VCaP (cell line): ENCODE data around the gene PBXIP1.
A peak's percentile ranks its signal among the peaks of the same experiment; 100 is the strongest.

Experiments used
- H3K27ac ChIP-seq: fragments of 450-650 bp; 2 replicates; pipeline ENCODE4 v1.5.1; 2017
- TF ChIP-seq, protein P1 (sequence below): fragments of 450-650 bp; conservative IDR thresholded peaks from 2 replicates; pipeline ENCODE4 v1.5.1; 2017; ENCODE audit warnings: mild to moderate bottlenecking, moderate library complexity

The PBXIP1 gene, protein sequence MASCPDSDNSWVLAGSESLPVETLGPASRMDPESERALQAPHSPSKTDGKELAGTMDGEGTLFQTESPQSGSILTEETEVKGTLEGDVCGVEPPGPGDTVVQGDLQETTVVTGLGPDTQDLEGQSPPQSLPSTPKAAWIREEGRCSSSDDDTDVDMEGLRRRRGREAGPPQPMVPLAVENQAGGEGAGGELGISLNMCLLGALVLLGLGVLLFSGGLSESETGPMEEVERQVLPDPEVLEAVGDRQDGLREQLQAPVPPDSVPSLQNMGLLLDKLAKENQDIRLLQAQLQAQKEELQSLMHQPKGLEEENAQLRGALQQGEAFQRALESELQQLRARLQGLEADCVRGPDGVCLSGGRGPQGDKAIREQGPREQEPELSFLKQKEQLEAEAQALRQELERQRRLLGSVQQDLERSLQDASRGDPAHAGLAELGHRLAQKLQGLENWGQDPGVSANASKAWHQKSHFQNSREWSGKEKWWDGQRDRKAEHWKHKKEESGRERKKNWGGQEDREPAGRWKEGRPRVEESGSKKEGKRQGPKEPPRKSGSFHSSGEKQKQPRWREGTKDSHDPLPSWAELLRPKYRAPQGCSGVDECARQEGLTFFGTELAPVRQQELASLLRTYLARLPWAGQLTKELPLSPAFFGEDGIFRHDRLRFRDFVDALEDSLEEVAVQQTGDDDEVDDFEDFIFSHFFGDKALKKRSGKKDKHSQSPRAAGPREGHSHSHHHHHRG

DNA sequence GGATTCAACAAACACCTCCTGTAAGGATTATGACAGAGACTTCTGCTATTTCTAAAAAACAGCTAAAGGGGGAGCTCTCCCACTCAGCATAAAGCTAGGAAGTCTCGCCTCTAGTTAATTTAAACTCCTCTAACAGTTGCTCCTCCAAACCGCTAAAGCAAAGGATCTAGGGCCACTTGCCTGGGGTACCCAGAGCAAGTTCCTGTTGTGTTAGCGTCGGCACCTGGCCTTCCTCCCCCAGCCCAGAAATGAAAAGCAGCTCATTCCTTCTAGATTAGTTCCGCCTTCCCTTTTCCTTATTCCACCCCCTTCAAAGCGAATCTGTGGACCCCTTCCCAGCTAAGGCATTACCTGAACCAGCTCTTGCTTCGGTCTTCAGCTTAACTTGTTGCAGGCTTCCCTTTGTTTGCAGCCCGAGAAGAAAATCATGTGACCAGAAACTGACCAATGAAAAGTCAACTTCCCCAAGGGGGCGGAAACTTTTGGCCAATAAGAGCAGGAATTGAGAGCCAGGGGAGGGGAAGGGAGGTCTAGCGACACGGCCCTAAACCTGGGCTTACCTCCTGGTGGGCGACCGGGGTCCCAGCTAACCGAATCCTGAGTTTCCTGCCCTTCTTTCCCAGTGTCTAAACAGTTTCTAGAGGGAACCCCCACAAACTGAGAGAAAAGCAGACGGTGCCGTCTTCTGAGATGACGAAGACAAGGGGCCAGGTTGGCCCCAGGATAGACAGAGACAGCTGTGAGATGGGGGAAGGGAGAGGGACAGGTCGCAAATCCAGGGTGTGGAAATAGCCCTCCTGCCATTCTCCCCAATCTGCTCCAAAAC is at the start of gene PBXIP1:
Gene PBXIP1 (minus strand): TSS at position 382 of the 826 bp plus-strand sequence. CDS start 2,378 bp downstream, outside the sequence.
- TF ChIP-seq, protein P1, sequence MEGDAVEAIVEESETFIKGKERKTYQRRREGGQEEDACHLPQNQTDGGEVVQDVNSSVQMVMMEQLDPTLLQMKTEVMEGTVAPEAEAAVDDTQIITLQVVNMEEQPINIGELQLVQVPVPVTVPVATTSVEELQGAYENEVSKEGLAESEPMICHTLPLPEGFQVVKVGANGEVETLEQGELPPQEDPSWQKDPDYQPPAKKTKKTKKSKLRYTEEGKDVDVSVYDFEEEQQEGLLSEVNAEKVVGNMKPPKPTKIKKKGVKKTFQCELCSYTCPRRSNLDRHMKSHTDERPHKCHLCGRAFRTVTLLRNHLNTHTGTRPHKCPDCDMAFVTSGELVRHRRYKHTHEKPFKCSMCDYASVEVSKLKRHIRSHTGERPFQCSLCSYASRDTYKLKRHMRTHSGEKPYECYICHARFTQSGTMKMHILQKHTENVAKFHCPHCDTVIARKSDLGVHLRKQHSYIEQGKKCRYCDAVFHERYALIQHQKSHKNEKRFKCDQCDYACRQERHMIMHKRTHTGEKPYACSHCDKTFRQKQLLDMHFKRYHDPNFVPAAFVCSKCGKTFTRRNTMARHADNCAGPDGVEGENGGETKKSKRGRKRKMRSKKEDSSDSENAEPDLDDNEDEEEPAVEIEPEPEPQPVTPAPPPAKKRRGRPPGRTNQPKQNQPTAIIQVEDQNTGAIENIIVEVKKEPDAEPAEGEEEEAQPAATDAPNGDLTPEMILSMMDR = peak; percentile 33
- H3K27ac ChIP-seq = peak within 1 kb of the TSS; percentile 66

DNA sequence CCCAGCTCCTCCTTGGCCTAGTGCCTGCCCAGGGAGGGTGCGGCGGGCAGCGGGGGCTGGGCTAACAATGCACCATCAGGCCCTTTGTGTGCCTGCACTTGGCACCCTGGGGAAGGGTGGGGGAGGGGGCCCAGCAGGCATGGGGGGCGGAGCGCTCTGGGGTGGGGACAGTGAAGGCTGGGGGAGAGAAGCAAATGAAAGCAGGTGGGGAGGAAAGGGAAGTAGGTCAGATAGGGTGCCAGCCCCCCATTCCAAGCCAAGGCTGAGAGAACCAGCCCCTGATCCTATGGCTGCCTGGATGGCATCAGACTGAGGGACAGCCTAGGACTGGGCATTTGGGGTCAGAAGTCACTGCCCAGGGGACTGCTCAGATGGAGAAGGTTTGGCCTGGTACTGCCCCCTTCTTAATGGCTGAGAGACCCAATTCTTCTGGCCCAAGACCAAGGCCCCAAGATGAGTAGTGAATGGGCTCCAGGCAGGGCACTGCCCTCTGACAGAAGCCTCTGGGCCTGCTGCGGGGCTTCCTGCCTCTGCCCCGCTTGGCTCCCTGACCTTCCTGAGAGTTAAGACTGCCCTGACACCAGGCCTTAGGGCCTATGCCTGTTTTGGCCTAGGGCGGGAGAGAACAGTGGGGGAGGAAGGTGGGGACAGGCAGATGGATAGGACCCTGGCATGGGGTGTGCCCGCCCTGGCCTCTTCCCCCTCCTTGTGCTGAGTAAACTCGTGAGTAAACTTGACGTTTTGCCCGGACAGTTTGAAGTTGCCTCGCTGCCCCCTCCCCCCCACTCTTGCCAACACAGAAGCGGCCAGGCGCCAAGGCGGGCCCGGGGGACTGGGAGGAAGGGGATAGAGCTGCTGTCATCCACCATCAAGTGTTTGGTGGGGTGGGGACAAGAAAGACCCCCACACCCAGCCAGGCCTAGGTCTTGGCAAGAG is 49.4 kb upstream of the PBXIP1 start:
- TF ChIP-seq, protein P1 = no peak
- H3K27ac ChIP-seq = peak overlapping the region; percentile 100

DNA sequence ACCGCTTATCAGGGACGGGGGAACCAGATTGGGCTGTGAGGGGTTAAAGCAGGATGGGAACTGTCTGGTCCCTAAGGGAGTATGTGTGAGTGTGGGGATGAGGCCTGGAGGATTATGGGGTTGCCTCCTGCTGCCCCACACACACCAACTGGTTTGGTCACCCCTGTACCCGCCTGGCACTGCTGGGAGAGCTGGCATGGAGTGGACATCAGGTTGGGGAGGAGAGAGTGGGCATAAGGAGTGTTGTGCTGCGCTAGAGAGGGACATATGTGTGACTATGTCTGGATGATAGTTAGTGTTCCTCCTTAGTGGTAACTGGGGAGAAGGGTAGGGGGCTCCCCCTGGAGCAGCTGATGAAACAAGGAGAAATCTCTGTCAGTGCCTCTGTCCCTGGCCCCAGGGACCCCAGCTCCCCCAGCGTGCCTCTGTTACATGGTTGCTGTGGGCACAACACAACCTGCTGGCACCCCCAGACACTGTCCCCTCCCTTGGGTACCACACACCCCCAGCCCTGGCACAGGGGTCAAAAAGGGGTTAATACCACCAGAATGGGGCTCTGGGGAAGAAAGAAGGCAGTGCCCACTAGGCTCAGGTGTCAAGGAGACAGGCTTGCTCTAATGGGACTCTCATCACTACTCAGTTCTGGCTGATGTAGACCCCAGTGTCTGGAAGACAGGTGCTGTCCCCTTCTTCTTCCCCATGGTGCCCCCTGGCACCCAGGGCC is 48.6 kb upstream of the PBXIP1 start:
- TF ChIP-seq, protein P1 = no peak
- H3K27ac ChIP-seq = peak overlapping the region; percentile 100

DNA sequence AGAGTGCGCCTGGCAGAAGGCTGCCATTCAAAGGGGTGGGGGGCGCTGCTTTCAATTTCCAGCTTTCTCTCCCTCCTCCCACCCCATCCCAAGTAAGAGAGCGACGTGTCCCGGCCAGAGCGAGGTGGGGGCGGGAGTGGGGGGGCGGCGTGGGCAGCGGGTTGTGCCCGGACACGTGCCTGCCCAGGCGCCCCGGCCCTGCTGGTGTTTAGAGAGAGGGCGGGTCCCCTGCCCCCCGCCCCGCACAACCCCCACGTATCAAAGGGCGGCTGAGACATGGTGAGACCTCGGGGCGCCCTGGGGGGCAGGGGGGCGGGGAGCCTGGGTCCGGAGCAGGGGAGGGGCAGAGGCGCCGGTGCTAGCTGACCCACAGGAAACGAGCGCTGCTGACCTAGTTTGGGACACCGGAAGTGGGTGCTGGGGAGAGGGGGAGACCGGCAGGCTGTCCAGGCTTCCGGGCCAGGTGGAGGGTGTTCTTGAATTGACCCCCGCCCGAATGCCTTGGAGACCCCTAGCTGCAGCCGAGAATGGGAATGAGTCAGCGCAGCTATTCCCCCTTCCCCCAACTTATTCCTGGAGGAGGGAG is 48.0 kb upstream of the PBXIP1 start:
- peak overlapping the region; percentile 100 for H3K27ac ChIP-seq
- TF ChIP-seq, protein P1 = no peak; the same call in 1 of the 2 replicates

DNA sequence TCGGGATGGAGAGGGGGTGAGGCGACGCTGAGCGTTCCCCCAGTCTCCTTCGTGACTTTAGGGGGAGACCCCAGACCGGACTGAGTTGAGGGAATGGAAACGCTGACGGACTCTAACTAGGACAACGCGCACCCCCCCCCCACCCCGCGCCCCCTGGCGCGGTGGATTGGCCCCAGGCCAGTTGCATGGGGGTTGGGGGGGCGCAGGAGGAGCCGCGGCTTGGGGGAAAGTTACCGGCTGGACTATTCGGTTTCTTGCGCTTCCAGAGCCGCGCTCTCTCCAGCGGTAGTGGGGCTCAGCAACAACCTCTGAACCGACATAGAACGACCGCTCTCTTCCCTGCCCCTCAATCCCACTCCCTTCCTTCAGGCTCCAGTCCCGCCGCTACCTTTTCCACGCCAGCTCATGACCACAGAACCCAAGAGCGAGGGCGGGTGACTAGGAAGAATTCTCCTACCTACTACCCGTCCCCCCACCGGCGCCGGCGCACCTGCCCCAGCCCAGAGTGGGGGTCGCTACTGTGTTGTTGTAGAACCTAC is 47.4 kb upstream of the PBXIP1 start:
- H3K27ac ChIP-seq = peak overlapping the region; percentile 100
- TF ChIP-seq, protein P1 = no peak
